HG03342 (cell line): Measurements from ENCODE around the gene CRYGB.
"Not testable (repeated sequence)": the region's sequence is repeated elsewhere in the genome, so short reads cannot be mapped to it uniquely, and the experiment has no call there.

ENCODE experiments used
- ATAC-seq: cut with Tn5 transposase; IDR thresholded peaks from one replicate; pipeline ENCODE4 v1.9.1; 2021; ENCODE audit warnings: mild to moderate bottlenecking, moderate library complexity; ENCODE audit not compliant: unreplicated experiment

The CRYGB gene

DNA sequence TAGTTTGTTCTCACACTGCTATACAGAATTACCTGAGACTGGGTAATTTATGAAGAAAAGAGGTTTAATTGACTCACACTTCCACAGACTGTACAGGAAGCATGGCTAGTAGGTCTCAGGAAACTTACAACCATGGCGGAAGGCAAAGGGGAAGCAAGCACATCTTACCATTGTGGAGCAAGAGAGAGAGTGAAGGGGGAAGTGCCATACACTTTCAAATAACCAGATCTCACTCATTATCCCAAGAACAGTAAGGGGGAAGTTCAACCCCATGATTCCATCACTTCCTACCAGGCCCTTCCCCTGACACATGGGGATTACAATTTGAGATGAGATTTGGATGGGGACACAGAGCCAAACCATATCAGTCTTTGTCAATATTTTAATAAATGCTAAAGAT is 5.0 kb upstream of the CRYGB start:
- ATAC-seq: no peak

DNA sequence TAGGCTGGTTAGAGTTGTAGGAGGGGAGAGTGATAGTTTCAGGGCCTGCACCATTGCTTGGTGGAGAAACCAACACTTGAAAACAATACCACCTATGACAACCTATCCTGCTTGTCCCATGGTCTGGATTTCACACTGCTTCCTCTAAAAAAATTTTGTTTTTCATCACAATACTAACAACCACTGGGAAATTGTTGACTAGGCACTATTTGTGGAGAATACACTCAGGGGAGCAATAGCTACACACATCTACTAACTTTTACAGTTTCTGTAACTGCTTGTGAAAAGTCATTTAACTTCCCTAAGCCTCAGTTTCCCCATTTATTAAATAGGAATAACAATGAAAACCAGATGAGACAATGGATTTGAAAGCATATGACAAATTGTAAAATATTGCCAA is 4.1 kb upstream of the CRYGB start:
- ATAC-seq: no peak

DNA sequence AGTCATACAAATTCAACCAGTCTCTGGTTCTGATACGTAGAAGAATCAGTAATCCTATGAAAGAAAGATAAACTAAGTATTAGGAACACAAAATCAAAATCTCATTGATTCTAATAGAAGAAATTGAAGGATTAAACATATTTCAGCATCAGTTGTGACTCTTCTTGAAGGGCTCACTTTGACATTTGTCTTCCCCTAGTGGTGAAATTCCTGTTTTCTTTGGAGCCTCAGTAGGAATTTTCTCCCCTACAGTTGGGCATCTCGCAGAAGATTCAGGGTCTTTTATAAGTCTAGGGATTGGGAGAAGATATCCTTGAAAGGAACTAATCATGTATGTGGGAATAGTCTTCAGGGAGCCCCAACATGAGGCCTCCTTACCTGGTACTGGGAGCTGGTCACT is 2.8 kb upstream of the CRYGB start:
- no peak for ATAC-seq

DNA sequence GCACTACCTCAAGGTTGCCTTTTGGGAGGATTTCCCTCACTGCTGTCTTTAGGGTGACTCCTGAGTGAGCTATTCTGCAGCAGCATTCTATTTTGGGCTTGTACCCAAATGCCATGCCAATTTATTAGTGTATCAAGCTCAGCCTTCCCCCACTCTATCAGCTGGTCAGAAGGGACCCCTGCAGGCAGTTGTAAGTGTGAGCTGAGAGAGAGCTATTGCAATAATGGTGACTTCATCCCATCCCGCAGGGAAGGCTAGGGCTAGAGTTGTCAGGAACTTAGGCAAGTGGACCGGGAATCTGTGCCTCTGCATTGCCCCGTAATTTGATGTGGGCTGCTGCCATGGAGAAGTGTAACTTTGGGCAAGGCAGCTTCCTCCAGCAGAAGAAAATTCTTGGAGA is 1.8 kb upstream of the CRYGB start:
- ATAC-seq: no peak

DNA sequence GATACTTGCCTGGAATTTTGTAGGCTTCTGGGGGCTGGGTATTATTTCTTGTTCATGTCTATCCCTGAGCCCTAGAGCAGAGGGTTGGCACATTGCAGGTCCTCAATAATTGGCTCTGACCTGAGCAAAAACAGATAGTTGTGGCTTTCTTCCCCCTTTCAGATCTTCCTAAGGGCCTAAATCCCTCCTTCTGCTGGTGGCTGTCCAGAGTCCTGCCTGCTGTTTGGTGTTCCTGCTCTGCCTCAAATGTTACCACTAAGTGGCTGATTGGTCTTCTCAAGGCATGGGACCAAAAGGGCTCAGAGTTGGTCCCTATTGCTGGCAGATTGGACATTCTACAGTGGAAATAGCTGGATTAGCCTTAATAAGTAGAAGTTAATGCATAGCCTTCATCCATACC is 1.1 kb upstream of the CRYGB start:
- no peak for ATAC-seq

DNA sequence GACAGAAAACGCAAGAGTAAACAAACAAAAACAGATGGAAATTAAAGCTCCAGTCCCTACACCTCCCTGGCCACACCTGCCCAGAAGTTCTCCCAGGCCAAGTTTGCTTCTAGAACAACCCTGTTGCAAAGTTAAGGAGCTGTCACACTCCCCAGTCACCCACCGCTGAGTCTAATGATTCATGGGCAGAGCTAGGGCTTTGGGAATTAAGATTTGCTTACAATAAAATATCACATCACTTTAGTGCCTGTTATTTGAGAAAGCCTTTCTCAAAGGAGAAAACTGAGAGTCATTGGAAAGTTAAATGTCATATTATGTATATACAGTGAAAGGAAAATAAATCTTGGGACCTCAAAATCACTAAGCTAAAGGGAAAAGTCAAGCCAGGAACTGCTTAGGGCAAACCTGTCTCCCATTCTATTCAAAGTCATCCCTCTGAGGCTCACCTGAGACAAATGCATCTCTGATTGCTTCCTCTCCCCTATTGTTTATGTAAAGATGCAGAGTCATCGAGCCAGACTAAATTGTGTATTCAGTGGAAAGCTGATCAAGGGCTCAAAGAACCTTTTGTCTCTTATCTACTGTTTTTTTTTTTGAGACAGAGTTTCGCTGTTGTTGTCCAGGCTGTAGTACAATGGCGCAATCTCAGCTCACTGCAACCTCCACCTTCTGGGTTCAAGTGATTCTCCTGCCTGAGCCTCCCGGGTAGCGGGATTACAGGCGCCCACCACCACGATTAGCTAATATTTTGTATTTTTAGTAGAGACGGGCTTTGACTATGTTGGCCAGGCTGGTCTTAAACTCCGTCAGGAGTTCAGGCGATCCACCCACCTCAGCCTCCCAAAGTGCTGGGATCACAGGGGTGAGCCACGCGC is 2.8 kb downstream of the CRYGB start:
- ATAC-seq: no peak

DNA sequence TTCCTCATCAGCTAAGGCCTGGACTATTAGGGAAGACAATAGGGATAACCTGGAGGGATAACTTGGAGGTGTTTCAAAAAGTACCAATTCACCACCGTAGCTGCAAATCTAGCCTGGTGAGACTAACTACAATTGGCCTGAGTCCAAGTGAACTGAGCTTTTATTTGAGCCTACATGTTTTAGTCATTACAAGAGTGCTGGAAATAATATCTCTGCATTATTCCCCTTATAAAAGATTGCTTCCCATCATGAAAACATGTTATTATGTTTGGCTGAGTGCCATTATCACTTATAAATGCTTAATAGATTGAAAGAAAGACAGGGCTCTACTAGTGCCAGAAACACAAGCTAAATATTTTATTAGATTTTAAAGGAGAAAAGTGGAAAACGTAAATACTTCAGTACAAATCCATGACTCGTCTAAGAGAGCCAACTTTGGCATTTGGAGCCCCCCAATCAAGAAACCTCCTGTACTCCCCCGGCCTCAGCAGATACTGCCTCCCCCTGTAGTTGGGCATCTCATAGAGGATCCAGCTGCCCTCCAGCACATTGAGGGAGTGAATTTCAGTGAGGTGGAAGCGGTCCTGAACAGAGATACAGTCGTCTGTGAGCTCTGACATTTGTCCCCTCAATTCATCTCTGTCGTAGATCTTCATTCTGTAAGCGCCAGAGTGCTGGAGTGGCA is 3.6 kb downstream of the CRYGB start:
- ATAC-seq: no peak

DNA sequence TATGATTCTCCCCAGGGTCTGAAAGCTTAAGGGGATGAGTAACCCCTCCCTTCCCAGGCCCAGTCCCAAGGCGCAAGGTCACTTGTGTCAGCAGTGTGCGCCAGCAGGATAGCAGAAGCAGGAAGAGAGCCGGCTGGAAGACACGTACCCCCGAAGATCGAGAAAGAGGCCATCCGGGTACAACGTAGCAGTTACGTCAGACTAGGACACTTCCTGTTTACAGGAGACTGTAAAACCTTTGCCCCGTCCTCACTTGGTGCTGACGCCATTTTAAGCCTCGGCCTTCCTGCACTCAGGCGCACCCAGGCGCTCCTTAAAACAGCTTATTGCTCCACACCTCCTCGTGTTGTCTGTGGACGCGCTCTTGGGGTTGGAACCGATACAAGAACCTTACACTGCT is 6.5 kb downstream of the CRYGB start:
- ATAC-seq: no peak

DNA sequence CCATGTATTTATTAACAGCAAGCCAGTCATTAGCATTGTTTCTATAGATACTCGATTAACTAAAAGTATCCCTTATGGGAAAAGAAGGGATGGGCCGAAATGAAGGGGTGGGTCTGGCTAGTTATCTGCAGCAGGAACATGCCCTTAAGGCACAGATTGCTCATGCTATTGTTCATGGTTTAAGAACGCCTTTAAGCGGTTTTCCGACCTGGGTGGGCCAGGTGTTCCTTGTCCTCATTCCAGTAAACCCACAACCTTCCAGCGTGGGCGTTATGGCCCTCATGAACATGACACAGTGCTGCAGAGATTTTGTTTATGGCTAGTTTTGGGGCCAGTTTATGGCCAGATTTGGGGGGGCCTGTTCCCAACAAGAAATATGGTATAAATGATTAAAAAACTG is 7.6 kb downstream of the CRYGB start:
- not testable (repeated sequence) for ATAC-seq

DNA sequence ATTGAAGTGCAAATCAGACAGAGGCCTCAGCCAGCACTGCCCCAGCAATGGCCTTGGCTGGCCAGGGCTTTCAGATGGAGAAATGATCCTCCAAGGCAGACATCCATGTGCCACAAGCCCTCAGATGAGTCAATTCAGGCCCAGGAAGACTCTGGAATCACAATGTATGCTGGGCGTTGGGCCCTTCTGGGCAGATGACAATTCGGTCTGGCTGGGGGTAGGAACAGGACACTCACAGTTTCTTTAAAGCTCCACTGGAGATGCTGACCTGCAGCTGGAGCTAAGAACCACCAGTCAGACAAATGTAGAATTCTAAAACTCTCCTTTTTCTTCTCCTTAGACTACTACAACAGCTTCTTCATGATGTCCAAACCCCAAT is 9.3 kb downstream of the CRYGB start:
- no peak for ATAC-seq

DNA sequence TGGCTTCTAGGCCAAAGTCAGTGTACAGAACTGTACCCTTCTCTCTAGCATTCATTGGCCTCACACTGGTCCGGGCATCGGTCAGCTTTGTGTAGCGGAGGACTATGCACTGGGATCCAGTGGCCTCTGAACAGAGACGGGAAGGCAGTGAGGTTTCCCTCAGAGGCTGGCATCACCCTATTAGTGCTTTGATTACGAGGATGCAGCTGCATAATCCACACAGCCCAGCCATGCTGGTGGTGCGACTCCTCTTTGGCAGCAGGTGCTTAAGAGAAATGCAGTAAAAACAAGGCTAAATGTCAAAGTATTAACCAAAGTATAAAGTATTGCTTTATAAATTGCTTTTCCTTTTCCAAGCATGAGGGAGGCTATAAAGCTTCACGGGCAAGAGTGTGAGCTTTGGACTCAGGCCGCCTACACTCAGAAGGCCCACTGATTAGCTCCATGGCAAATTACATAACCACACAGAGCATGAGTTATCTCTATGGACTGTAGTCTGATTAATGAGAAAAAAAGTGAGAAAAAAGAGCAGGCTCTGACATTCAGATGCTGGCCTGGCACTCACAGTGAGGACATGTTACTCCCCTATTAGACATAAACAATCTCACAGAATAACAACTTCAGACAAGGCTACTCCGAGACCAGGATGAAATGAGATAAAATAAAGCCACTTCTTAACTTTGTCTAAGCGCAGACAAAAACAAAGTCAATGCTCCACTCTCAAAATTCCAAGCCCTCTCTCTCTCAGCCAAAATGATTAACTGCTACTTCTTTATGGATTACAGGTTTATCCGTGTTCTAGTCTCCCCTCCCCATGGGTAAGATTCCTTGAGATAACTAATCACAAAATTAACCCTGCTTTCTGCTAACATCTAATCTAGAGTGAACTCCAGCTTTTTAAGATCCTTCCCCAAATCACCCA is 9.9 kb downstream of the CRYGB start:
- no peak for ATAC-seq

DNA sequence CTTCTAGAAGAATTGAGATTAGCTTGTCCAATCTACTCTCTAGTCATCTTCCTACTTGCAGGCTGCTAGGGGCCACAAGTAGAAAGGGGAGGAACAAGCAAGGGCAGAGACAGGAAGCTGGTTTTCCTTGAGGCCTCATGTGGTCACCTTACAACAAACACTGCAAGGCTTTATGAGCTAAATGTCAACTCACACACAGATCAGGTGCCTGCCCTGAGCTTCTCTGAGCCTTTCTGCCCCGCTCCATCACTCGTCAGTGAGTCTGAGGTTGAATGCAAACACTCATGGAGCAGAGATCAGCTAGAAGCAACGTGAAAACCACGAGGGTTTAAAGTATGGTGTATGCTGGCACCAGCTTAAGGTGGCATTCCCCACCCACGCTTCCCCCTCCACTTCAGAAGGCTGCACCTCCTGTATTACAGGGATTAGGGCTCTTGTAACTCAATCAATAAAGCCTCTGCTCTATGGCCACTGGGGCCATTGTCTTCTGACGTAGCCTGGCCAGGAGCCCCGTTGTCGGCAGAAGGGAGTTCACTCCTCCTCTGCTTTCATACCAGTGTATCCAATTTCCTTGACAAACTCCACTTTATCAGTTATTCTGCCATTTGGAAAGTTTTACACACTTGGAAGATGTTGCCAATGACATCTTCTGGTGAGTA is 10.9 kb downstream of the CRYGB start:
- no peak for ATAC-seq

DNA sequence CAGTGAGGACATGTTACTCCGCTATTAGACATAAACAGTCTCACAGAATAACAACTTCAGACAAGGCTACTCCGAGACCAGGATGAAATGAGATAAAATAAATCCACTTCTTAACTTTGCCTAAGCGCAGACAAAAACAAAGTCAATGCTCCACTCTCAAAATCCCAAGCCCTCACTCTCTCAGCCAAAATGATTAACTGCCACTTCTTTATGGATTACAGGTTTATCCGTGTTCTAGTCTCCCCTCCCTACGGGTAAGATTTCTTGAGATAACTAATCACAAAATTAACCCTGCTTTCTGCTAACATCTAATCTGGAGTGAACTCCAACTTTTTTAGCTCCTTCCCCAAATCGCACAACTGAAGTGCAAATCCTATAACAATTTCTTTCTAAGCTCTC is 15.2 kb downstream of the CRYGB start:
- ATAC-seq: no peak

DNA sequence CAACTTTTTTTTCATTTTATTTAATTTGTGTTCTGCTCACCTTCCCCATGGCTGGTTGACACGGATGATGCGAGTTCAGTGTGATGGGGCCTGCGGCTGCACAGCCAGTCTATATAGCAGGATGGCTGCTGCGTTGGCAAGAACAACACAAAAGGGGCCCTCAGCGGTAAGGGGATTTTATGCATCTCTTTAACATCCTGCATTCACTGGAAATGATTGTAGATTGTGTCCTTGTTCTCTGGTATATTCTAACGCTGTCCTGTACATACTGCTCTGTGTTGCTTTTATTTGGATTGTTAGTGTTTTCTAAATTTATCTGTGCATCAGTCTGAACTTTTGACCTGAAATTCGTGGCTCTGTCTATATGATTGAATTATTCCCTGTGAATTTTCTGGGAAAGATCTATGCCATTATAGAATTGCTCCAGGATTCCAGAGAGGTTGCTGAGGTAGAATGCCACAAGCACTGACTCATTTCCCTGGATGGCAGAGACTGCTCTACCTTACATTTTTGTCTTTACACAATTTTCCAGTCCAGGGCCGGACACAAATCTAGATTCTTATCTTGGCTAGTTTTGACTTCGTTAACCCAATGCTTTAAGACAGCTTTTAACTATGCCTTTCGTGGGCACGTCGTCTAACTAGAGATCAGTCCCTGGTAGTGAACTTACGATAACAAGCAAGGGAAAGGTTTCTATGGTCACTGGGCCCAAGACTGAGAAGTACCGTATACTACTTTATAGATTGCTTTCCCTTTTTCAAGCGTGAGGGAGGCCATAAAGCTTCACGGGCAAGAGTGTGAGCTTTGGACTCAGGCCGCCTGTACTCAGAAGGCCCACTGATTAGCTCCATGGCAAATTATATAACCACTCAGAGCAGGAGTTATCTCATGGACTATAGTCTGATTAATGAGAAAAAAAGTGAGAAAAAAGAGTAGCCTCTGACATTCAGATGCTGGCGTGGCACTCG is 15.9 kb downstream of the CRYGB start, which contains the start of gene CRYGC:
Gene CRYGC (minus strand): TSS at position 85 of the 968 bp plus-strand sequence. CDS start 36 bp downstream, at position 49.
- no peak for ATAC-seq

DNA sequence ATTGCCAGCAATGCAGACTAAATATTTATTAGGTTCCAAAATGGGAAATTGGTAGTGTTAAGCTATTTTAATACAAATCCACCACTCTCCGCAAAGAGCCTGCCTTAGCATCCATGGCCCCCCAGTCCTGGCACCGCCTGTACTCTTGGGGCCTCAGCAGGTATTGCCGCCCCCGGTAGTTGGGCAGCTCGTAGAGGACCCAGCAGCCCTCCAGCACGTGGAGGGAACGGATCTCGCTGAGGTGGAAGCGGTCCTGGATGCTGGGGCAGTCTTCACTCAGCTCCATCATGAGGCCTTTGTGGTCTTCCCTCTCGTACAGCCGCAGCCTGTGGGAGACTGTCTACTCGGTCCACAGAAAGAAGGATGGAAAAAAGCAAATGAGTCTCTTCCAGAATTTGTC is 17.8 kb downstream of the CRYGB start:
- no peak for ATAC-seq

DNA sequence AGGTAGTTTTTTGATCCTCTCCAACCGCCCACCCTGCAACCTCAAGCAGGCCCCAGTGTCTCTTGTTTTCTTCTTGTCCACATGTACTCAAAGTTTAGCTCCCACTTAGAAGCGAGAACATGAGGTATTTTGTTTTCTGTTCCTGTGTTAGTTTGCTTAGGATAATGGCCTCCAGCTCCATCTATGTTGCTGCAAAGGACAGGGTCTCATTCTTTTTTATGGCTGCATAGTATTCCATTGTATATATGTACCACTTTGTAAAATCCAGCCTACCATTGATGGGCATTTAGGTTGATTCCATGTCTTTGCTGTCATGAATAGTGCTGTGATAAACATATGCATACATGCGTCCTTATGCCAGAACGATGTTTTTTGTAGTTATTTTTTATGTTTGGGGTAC is 18.9 kb downstream of the CRYGB start:
- ATAC-seq: no peak

DNA sequence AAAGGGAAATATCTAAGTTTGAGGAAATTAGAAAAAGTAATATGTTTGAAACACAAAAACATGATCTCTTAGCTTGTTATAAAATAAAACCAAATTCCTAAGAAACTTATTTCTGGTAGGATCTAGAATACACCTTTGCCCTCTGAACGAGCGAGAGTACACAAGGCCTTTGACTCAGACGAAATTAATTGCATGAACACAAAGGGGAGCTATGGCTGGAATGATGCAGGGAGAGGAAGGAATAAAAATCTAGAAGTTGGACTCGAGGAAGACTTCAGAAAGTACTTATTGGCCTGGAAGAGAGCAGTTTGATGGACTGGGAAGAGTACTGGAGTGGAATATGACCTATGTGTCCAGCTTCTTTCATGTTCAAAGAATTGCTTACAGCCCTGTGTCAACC is 20.7 kb downstream of the CRYGB start:
- ATAC-seq: no peak

DNA sequence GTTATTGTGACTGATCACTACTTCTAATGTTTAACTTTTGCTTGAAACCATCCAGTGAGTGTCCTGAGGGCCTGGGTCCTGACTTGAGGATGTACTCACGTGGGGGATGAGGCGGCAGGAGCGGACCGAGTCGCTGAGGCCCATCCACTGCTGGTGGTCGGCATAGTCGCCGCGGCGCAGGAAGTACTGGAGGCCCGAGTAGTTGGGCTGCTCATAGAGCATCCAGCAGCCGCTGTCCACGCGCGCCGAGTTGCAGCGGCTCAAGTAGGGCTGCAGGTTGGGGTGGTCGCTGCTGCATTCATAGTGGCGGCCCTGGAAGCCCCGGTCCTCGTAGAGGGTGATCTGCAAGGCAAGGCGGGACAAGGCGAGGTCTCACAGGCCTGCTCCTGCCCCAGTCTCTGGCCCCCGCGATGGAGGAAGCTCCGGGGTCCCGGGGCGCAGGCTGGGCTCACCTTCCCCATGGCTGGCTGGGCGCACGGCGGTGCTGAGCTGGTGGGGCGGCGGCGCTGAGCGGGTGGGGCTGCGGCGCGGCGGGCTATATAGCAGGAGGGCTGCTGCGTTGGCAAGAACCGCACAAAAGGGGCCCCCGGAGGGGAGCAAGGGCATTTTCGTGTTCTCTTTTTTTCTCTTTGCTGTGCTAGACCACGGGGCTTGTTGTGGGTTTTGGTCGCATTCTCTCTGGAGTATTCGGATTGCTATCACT is 21.8 kb downstream of the CRYGB start, which contains the start of gene CRYGD:
Gene CRYGD (minus strand): TSS at position 512 of the 703 bp plus-strand sequence. CDS start 51 bp downstream, at position 461.
- not testable (repeated sequence) for ATAC-seq

DNA sequence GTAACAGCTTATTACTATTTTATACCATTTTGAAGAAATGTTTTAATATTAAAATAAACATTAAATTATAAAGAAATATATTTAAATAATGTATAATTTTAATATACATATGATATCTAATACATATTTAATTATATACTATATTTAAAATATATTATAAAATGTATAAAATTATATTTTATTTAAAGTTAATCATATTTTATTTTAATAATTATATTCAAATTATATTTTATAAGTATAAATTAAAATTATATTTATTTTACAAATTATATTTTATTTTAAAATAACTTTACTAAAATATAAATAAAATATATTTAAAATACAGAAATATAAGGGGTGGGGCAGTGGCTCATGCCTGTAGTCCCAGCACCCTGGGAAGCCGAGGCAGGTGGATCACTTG is 23.7 kb downstream of the CRYGB start:
- ATAC-seq: no peak
